Trophoblast cell (in vitro differentiated cells and primary cell): ENCODE results near the gene SH3TC1.
A peak's percentile ranks its signal among the peaks of the same experiment; 100 is the strongest.

Experiments used
- DNase-seq, 2 donors: peaks; one replicate each; pipeline ENCODE4 v3.0.0-alpha.2; 2016
- H2AFZ ChIP-seq: 2 replicates; pipeline ENCODE4 v1.6.1; 2013; ENCODE audit warnings: low read length, moderate library complexity, mild to moderate bottlenecking; ENCODE audit not compliant: insufficient read depth, poor library complexity
- H2AK5ac ChIP-seq: 2 replicates; pipeline ENCODE4 v1.6.1; 2013; ENCODE audit warnings: mild to moderate bottlenecking, low read length
- H2BK120ac ChIP-seq: 2 replicates; pipeline ENCODE4 v1.6.1; 2013; ENCODE audit warnings: low read length, mild to moderate bottlenecking, moderate library complexity; ENCODE audit not compliant: insufficient read depth, poor library complexity
- H2BK12ac ChIP-seq: 2 replicates; pipeline ENCODE4 v1.6.1; 2013; ENCODE audit warnings: mild to moderate bottlenecking, low read length, moderate library complexity
- H2BK5ac ChIP-seq: 2 replicates; pipeline ENCODE4 v1.6.1; 2013; ENCODE audit warnings: low read length, low read depth, moderate library complexity, mild to moderate bottlenecking; ENCODE audit not compliant: poor library complexity
- H3K14ac ChIP-seq: 2 replicates; pipeline ENCODE4 v1.6.1; 2013; ENCODE audit warnings: mild to moderate bottlenecking, low read length
- H3K18ac ChIP-seq: 2 replicates; pipeline ENCODE4 v1.6.1; 2013; ENCODE audit warnings: mild to moderate bottlenecking, low read length
- H3K23ac ChIP-seq: 2 replicates; pipeline ENCODE4 v1.6.1; 2013; ENCODE audit warnings: low read length
- H3K27ac ChIP-seq: 2 replicates; pipeline ENCODE4 v1.5.1; 2013; ENCODE audit warnings: low read depth, mild to moderate bottlenecking, inconsistent platforms, low read length, moderate library complexity
- H3K27me3 ChIP-seq: 2 replicates; pipeline ENCODE4 v1.6.1; 2013; ENCODE audit warnings: inconsistent platforms, mild to moderate bottlenecking, low read length, moderate library complexity; ENCODE audit not compliant: insufficient read depth
- H3K36me3 ChIP-seq, 2 experiments: 1 replicate in 1 of 2; 2 replicates in 1 of 2; pipeline ENCODE4 v1.6.1; 2013; ENCODE audit warnings: low read length in 2 of 2, mild to moderate bottlenecking in 2 of 2, moderate library complexity in 1 of 2; ENCODE audit not compliant: insufficient read depth in 2 of 2, control insufficient read depth in 1 of 2
- H3K4ac ChIP-seq: 2 replicates; pipeline ENCODE4 v1.6.1; 2013; ENCODE audit warnings: low read depth, mild to moderate bottlenecking, low read length, moderate library complexity
- H3K4me1 ChIP-seq, 2 experiments: 1 replicate in 1 of 2; 2 replicates in 1 of 2; pipeline ENCODE4 v1.6.1; 2013; ENCODE audit warnings: low read length in 2 of 2, mild to moderate bottlenecking in 2 of 2, moderate library complexity in 1 of 2; ENCODE audit not compliant: insufficient read depth in 2 of 2, control insufficient read depth in 1 of 2
- H3K4me2 ChIP-seq: 2 replicates; pipeline ENCODE4 v1.6.1; 2013; ENCODE audit warnings: inconsistent platforms, mild to moderate bottlenecking, low read length, moderate library complexity
- H3K4me3 ChIP-seq: 2 replicates; pipeline ENCODE4 v1.5.1; 2013; ENCODE audit warnings: mild to moderate bottlenecking, low read depth, low read length, inconsistent platforms
- H3K79me1 ChIP-seq: one replicate; pipeline ENCODE4 v1.6.1; 2013; ENCODE audit warnings: low read length
- H3K79me2 ChIP-seq: 2 replicates; pipeline ENCODE4 v1.6.1; 2013; ENCODE audit warnings: low read length, mild to moderate bottlenecking; ENCODE audit not compliant: control insufficient read depth, insufficient read depth, poor library complexity
- H3K9ac ChIP-seq: 2 replicates; pipeline ENCODE4 v1.6.1; 2013; ENCODE audit warnings: mild to moderate bottlenecking, low read length
- H3K9me3 ChIP-seq: 2 replicates; pipeline ENCODE4 v1.6.1; 2013; ENCODE audit warnings: low read depth, mild to moderate bottlenecking, control low read depth, inconsistent platforms, low read length; ENCODE audit not compliant: insufficient read depth
- H4K12ac ChIP-seq: 2 replicates; pipeline ENCODE4 v1.6.1; 2013; ENCODE audit warnings: low read depth, mild to moderate bottlenecking, low read length, moderate library complexity
- H4K8ac ChIP-seq: 2 replicates; pipeline ENCODE4 v1.6.1; 2013; ENCODE audit warnings: low read depth, mild to moderate bottlenecking, low read length, moderate library complexity
- H4K91ac ChIP-seq: one replicate; pipeline ENCODE4 v1.6.1; 2013; ENCODE audit warnings: low read depth, mild to moderate bottlenecking, low read length, moderate library complexity
- WGBS: extraction: QIAGEN DNeasy Blood & Tissue Kit; methylation state at CpG from one replicate; pipeline ENCODE4 v1.1.7; 2013; ENCODE audit warnings: missing lambda C conversion rate; ENCODE audit not compliant: insufficient read length, insufficient coverage; ENCODE audit errors: extremely low coverage; 5-methylcytosine and 5-hydroxymethylcytosine counted together

Gene SH3TC1

GRCh38 chr4:8224975-8225625 lies 26.0 kb downstream of the SH3TC1 start:
- Histone ChIP-seq H3K27ac (peak overlapping the region; percentile 63), H2BK12ac (peak overlapping the region; percentile 85), H2BK5ac (peak overlapping the region; percentile 80), H3K79me1 (peaks cover 28% of the 10 kb centered on the region), H3K9me3 (no peaks in the 10 kb centered on the region), H2BK120ac (peak overlapping the region; percentile 92), H3K18ac (peak overlapping the region; percentile 53), H3K27me3 (no peaks in the 10 kb centered on the region), H3K79me2 (peaks cover 5% of the 10 kb centered on the region), H3K9ac (no peak overlapping the region), H3K36me3 (peaks cover 29 to 33% of the 10 kb centered on the region in 2 experiments), H3K14ac (peak overlapping the region; percentile 52), H3K4me1 (peaks cover 19 to 29% of the 10 kb centered on the region in 2 experiments), H4K91ac (peak overlapping the region; percentile 95), H3K4me2 (no peak overlapping the region), H2AK5ac (peak overlapping the region; percentile 33), H3K4ac (peak overlapping the region; percentile 18), H4K8ac (peak overlapping the region; percentile 74), H3K23ac (no peak overlapping the region), H4K12ac (peak overlapping the region; percentile 19), H2AFZ (peak overlapping the region; percentile 42), H3K4me3 (peak overlapping the region; percentile 20)
- WGBS = no CpG with 5 or more reads among the region's 12 CpGs
- DNase-seq = no peak

- Histone ChIP-seq H2AK5ac (peak overlapping the region; percentile 31), H4K8ac (peak overlapping the region; percentile 74), H4K91ac (peak overlapping the region; percentile 95), H4K12ac (peak overlapping the region; percentile 19), H2BK5ac (peak overlapping the region; percentile 80), H3K4me2 (peak overlapping the region; percentile 32), H3K27ac (peak overlapping the region; percentile 63), H3K9ac (no peak overlapping the region), H3K14ac (peak overlapping the region; percentile 52), H3K79me1 (peaks cover 28% of the 10 kb centered on the region), H3K36me3 (peaks cover 26 to 29% of the 10 kb centered on the region in 2 experiments), H3K79me2 (peaks cover 5% of the 10 kb centered on the region), H3K4me3 (no peak overlapping the region), H3K23ac (no peak overlapping the region), H2BK12ac (peak overlapping the region; percentile 85), H3K4me1 (peaks cover 19 to 29% of the 10 kb centered on the region in 2 experiments), H2BK120ac (peak overlapping the region; percentile 92), H3K9me3 (no peaks in the 10 kb centered on the region), H2AFZ (peak overlapping the region; percentile 42), H3K4ac (peak overlapping the region; percentile 18), H3K18ac (peak overlapping the region; percentile 63), H3K27me3 (no peaks in the 10 kb centered on the region)
- DNase-seq = no peak
- no CpG with 5 or more reads among the region's 10 CpGs for WGBS
Measured at GRCh38 chr4:8225706-8226443, 26.8 kb downstream of the SH3TC1 start.

GRCh38 chr4:8227201-8227770 lies 28.2 kb downstream of the SH3TC1 start:
- no CpG with 5 or more reads among the region's 31 CpGs for WGBS
- no peak overlapping the region for H3K23ac ChIP-seq
- H3K4ac ChIP-seq = peak overlapping the region; percentile 25
- H3K4me3 ChIP-seq = no peak overlapping the region
- DNase-seq = no peak
- no peak overlapping the region for H4K8ac ChIP-seq
- H3K36me3 ChIP-seq = peaks cover 26 to 29% of the 10 kb centered on the region in 2 experiments
- no peak overlapping the region for H4K12ac ChIP-seq
- H2BK12ac ChIP-seq = peak overlapping the region; percentile 70
- H3K27ac ChIP-seq = no peak overlapping the region
- H3K4me2 ChIP-seq = no peak overlapping the region
- peaks cover 19 to 29% of the 10 kb centered on the region in 2 experiments for H3K4me1 ChIP-seq
- peak overlapping the region; percentile 56 for H3K18ac ChIP-seq
- H3K9ac ChIP-seq = no peak overlapping the region
- no peaks in the 10 kb centered on the region for H3K27me3 ChIP-seq
- peak overlapping the region; percentile 86 for H4K91ac ChIP-seq
- peak overlapping the region; percentile 83 for H2BK120ac ChIP-seq
- peak overlapping the region; percentile 3 for H2AFZ ChIP-seq
- peak overlapping the region; percentile 56 for H3K14ac ChIP-seq
- H3K79me1 ChIP-seq = peaks cover 28% of the 10 kb centered on the region
- H2BK5ac ChIP-seq = peak overlapping the region; percentile 46
- peak overlapping the region; percentile 80 for H2AK5ac ChIP-seq
- no peaks in the 10 kb centered on the region for H3K9me3 ChIP-seq
- peaks cover 5% of the 10 kb centered on the region for H3K79me2 ChIP-seq

- Histone ChIP-seq H2BK120ac (peak overlapping the region; percentile 27), H4K8ac (no peak overlapping the region), H3K4me1 (peaks cover 19 to 29% of the 10 kb centered on the region in 2 experiments), H3K4me2 (no peak overlapping the region), H4K91ac (peak overlapping the region; percentile 86), H3K36me3 (peaks cover 29 to 30% of the 10 kb centered on the region in 2 experiments), H4K12ac (no peak overlapping the region), H2AK5ac (peak overlapping the region; percentile 19), H3K9ac (no peak overlapping the region), H3K27ac (no peak overlapping the region), H3K4ac (peak overlapping the region; percentile 16), H3K14ac (peak overlapping the region; percentile 62), H3K79me1 (peaks cover 28% of the 10 kb centered on the region), H3K4me3 (no peak overlapping the region), H3K27me3 (no peaks in the 10 kb centered on the region), H3K79me2 (peaks cover 5% of the 10 kb centered on the region), H3K18ac (peak overlapping the region; percentile 26), H2BK5ac (no peak overlapping the region), H3K23ac (no peak overlapping the region), H3K9me3 (no peaks in the 10 kb centered on the region), H2BK12ac (peak overlapping the region; percentile 81), H2AFZ (peak overlapping the region; percentile 4)
- DNase-seq = no peak
- no CpG with 5 or more reads among the region's 27 CpGs for WGBS
Measured at GRCh38 chr4:8227771-8228318, 28.8 kb downstream of the SH3TC1 start.
